ENCODE results near the gene SLC33A1.
"Not testable (repeated sequence)": the region's sequence is repeated elsewhere in the genome, so short reads cannot be mapped to it uniquely, and the experiment has no call there.

SLC33A1 gene

DNA sequence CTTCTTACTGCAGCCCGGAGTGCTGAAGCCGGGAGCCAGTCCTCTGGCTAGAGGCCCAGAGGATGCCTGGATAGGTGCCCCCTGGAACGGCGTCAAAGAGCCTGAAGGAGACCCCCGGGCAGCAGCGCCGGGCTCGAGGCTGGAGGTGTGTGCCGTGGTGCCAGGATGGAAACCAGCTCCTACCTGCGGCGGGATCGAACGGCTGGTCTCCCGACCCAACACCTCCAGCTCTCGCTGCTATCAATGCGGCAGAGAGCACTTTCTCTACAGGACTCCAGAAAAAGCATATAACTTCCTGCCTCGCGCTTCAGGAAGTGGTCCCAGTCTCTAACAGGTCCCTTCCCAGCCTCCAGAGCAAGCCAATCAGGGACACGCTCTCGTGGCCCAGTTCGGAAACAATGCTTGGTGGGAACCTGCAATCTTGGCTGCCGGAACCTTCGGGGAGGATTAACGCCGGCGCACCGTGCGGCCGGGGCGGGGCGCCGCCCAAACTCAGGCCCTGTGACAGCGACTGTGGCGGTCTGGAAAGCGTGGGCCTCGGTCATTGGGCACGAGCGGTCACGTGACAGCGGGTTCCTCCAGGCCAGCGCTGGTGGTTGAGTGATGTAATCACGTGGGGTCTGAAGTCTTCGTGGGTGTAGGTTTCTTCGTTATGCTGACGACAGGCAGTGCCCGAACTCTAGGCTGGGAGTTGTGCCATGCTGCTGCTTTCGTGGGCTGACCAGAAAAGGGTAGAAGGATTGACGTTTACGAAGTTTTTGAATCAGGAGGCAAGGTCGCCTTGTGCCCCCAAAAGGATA, at the start of gene SLC33A1:
TSS of gene SLC33A1 (minus strand) at position 287 of the 800 bp plus-strand sequence. CDS start 430 bp downstream, outside the sequence.
- peak; percentile 98 for DNase-seq (ENCODE audit: low read depth)

DNA sequence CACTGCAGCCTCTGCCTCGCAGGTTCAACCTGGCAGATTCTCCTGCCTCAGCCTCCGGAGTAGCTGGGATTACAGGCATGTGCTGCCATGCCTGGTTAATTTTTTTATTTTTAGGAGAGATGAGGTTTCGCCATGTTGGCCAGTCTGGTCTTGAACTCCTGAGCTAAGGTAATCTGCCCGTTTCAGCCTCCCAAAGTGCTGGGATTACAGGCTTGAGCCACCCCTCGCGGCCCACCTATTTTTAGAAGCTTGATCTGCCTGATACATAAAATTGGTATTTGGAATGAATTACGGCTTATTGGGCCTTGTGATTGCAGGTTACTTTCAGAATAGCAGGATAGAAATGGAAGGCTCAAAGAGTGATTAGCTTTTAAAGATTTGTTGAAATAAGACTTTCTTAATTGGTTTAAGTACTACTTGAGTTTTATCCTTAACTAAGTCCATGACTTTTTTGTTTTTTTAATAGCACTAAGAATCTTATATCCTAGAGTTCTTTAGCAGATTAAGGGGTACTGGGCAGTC, 41.2 kb upstream of the SLC33A1 start:
- DNase-seq (ENCODE audit: low read depth) = no peak

DNA sequence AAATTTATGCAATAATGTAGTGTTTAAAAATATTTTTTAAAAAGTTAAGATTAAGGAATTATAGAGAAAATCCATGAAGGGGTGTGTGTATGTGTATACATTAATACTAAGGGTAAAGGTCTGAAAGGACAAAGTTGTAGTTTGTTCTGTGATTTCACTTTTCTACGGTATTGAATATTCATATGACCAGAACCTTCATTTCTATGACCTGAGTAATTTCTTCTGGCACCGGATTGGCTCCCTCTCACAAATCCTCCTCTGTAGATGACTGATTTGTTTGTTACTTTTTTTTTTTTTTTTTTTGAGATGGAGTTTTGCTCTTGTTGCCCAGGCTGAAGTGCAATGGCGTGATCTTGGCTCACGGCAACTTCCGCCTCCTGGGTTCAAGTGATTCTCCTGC, 37.1 kb upstream of the SLC33A1 start:
- no peak for DNase-seq (ENCODE audit: low read depth)

DNA sequence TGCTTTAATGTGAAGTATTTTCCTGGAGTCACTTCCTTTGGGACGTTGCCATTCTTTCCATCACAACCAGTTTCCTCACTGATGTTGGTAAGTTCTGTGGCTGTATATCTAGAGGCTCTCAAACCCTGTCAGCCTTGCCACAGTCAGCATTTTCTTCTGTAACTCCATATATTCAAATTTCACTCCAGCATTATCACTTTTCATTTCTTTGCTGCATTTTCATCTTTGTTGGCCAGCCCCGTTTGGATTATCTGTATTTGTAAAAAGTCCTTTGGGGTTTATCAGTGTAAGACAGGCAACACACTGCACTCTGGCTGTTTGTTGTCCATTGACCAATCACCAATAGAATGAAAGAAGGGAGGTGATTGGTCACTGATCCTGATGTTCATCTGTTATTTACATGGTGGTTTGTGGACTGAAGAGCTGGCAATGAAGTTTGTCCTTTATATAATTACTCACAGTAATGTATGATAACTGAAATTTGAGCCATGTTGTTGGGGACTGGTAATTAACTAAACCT, 36.5 kb upstream of the SLC33A1 start:
- DNase-seq (ENCODE audit: low read depth) = no peak

DNA sequence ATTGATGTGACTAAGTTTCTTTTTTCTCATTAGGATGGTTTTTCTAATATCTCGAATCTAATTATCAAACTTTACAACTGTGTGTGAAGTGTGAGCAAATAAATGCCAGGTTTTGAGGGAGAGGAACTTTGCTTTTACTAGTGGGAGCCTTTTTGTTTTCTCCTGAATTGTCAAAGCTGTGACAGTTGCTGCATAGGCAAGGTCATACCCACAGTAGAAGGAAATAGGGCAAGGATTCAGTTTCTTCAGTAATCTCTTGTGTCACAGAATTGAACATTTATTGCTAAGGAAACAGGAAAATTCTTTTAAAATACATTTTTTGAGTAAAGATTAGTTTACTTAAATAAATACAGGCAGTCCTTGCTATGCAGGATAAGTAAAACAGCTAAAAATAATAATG, 35.7 kb upstream of the SLC33A1 start:
- no peak for DNase-seq (ENCODE audit: low read depth)

DNA sequence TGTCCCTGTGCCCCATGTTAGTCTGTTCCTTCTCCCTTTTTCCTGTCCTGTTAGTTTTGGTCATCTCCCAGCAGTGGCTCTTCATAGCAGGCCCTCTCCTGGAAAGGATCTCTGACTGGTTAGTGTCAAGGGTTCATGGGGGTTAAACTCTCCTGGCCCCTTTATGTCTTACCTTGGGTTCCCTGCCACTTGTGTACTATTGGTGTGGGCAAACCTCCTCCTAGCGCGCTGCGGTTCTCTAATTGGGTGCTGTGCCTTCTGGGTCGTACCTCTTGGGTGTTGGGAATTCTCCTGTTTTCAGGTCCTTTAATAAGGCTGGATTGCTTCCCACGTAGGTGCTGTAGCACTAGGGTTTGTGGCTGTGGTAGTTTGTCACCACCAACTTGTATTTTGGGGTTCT, 35.0 kb upstream of the SLC33A1 start:
- no peak for DNase-seq (ENCODE audit: low read depth)

DNA sequence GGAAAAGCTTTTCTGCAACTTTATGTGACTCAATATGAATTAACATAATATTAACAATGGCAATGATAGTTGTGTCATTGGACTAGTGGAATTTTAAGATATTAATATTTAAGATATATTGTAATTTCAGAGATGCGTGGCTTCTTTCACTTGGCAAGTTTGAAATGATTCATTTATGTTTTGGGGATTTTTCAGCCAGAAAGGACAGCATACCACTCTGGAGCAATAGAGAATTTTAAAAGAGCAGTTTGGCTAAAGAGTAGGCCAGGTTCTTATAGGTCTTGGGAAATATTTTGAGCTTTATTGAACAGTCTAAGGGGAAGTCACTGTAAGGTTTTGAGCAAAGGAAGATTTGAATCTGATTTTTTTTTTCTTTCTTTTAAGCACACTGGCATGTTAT, 32.7 kb upstream of the SLC33A1 start:
- no peak for DNase-seq (ENCODE audit: low read depth)

DNA sequence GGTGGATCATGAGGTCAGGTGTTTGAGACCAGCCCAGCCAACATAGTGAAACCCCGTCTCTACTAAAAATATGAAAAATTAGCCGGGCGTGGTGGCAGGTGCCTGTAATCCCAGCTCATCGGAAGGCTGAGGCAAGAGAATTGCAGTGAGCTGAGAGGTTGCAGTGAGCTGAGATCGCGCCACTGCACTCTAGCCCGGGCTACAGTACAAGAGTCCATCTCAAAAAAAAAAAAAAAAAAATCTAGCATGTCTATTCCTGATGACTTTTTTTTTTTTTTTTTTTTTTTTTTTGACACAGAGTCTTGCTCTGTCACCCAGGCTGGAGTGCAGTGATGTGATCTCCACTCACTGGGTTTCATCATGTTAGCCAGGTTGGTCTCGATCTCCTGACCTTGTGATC, 32.1 kb upstream of the SLC33A1 start:
- not testable (repeated sequence) for DNase-seq (ENCODE audit: low read depth)

DNA sequence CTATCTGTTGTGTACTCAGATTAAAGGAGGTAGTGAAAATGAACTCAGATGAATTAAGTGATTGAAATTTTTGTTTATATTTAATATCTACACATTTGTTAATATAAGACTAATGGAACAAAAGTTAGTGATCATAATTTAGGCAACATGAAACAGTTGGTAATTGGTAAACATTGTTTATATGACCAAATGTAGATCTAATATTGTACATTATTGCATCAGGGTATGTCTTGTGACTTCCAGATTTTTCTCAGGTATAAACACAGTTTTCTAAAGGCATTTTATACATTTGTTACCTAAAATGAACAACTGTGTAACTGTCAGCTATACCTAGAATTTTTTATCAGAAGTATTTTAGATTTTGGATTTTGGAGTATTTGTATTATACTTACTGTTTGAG, 31.1 kb upstream of the SLC33A1 start:
- no peak for DNase-seq (ENCODE audit: low read depth)

DNA sequence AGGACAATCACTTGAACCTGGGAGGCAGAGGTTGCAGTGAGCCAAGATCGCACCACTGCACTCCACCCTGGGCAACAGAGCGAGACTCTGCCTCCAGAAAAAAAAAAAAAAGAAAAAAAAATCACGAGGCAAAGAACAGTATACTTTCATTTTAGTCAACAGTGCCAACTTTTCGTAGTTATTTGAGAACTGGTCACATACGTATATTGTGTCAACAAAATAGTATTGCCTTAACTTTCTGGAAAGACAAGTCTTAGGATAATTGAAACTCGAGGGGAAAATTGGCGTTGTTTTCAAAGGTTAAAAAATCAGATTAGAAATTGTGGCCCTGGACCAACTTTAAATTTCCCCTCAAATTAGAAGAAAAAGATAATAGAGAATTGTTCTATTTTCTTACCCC, 30.1 kb upstream of the SLC33A1 start:
- DNase-seq (ENCODE audit: low read depth) = no peak

DNA sequence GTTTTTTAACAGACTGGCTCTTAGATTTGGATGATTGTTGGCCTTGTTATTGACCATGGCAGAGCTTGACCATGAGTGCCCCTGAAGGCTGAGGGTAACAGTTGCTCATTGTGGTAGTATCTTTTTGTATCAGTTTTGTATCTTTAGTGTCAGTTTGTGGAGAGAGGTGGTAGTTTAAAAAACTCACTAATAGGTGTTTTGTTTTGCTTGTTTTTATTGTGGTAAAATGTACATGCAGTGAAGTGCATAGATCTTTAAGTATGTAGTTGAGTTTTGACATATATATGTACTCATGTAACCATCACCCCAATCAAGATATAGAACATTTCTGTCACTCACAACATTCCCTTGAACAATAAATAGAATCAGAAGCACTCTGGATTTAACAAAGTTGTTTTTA, 26.1 kb upstream of the SLC33A1 start:
- DNase-seq (ENCODE audit: low read depth) = no peak

DNA sequence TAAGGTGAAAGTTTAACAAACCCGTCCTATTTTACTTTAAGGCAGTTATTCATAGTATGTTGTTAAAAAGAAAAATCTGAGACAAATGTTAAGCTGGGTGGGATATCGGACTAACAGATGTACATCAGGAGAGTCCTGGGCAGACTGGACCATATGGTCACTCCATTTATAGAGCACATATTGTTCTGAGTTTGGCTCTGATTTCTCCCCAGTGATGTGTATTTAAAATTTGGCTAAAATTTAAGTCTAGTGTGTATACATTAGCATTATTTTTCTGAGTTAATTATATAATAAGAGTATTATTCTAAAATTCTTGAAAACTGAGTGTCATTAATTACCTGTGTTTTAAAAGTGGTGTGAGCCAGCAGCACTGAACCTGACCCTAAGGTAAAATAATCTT, 22.3 kb upstream of the SLC33A1 start:
- DNase-seq (ENCODE audit: low read depth) = no peak

DNA sequence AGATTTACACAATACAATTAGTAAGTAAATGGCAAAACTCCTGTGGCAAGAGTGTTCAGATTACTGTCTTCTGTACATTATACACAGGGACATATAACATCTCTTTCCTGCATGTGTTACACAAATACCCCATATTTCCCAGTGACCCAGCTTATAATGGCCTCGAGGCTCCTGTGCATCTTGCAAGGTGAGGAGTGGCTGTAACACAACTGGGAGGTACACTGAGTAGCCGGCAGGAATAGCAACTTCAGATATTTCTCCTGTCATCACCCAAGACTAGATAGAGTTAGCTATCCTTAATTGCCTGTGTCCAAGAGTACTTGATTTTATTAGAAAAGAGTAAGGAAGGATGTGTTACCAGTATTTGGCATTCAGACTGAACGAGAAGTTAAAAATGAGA, 21.8 kb upstream of the SLC33A1 start:
- DNase-seq (ENCODE audit: low read depth) = no peak

DNA sequence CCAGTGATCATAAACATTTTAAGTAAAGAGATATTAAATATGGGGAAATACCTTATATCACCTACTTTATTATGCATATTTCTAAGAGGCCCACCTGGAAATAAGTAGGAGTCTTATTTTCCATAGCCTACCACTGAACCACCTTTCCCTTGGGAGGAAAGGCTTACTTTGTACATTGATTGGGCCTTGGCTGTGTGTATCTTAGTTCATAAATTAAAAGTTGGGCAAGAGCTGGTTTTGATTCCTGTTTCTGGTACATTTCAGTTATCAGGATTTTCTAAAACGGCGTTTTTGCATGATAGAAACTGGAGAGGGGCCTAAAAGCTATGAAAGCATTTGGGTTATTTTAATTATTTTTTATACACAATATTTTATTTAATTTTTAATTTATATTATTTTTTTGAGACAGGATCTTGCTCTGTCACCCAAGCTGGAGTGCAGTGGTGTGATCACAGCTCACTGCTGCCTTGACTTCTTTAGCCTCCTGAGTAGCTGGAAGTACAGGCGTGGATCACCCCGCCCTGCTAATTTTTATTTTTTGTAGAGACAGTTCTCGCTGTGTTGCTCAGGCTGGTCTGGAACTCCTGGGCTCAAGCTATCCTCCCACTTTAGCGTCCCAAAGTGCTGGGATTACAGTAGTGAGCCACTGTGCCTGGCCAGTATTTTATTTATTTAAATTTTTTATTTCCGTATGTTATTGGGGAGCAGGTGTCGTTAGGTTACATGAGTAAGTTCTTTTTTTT, 18.8 kb upstream of the SLC33A1 start:
- DNase-seq (ENCODE audit: low read depth) = no peak

DNA sequence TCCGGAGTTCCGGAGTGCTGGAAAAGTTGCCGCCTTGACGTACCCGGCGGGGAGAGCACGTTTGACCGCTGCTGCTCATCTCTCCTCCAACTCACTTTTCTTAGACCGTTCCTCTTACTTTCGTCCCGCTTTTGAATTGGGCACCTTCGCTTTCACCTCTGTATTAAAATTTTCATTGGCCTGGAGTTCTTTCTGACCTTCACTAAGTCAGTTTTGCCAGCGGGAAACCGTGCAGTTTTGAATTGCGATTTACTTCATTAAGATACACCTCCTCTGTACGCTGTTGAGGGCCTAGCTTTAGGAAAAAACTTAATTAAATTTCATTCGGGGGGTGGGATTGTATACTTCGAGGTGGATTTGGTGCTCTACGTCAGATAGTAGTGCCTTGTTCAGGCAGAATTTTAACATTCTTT, 17.5 kb upstream of the SLC33A1 start:
- no peak for DNase-seq (ENCODE audit: low read depth)

DNA sequence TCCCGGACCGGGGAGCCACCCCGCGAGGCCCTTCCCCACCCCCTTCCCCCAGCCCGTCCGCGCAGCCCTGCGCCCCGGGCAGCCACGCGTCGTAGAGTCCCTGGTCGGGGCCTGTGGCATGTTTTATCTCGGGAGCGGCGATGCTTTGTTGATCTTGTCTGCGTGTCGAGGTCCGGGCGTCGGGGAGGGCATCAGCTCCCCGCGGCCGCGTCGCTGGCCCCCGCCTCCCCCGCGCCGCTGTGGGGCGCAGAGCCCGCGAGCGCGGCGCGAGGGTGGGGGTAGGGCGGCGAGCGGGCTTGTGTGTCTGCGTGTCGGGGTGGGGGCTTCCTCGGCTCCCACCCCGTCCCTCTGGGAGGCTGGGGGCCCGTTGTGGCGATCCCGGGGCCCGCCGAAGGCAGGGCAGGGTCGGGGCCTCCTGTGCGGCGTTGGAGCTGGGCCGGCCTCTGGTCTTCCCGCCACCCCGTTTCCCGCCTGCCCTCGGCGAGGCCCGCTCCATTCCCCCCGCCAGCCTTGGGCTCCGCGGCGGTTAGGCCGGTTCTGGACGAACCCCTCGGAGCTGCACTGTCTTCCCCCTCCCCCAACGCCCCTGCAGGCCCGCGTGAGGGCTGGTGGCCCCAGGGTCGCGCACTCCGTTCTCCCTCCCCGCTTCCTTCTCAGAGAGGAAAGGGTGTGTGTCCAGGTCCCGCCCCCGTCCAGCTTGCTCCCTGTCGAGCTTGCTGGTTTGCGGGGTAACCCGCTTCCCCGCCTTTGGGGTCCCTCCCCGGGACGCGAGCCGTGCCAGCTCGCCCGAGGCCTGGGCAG, 16.9 kb upstream of the SLC33A1 start:
- peak; percentile 34 for DNase-seq (ENCODE audit: low read depth)

DNA sequence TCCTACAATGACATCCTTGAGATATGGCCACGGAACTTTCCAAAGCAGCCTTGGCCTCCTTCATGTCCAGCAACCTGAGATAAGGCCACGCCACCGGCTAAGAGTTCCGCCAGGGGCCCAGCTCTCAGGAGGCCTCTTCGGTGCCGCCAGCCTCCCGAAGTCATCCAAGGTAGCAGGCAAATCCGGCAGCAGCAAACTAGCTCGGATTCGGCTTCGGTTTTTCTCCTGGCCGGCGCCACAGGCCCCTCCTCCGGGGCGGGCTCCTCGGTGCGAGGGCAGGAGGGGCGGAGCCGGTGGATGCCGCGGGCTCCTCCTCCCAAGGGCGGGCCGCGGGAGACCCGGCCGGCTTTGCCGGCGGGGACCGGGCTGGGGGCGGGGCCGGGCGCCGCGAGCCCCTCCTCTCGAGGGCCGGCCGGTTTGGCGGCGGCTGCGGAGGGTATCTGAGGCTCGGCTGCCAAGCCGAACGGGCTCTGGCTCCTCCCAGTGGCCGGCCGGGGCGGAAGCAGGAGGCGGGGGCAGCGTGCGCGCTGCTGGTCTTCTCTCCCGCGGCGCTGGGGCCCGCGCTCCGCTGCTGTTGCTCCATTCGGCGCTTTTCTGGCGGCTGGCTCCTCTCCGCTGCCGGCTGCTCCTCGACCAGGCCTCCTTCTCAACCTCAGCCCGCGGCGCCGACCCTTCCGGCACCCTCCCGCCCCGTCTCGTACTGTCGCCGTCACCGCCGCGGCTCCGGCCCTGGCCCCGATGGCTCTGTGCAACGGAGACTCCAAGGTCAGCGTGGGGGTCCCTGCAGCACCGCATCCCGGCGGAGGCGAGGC, 16.1 kb upstream of the SLC33A1 start, which contains the start of gene GMPS:
TSS of gene GMPS (plus strand) at position 518 of the 812 bp plus-strand sequence. CDS start at position 739, 221 bp downstream.
- DNase-seq (ENCODE audit: low read depth) = peak; percentile 94

DNA sequence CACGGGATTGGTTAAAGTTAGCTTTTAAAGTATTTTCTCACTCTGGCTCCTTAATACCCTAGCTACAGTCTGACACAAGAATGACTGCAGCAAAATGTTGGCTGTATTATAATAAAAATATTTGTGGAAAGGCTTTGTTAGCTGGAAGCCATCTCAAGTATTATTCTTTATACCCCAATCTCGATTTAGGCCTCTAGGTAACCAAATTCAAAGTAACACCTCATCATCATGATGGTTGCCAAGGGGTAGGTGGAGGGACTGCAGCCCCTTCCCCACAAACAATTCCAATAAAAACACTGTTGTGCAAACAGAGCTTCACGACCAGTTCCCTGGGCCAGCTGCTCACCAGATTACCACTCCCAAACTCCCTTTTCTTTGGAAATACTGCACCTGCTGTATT, 15.5 kb upstream of the SLC33A1 start:
- no peak for DNase-seq (ENCODE audit: low read depth)

DNA sequence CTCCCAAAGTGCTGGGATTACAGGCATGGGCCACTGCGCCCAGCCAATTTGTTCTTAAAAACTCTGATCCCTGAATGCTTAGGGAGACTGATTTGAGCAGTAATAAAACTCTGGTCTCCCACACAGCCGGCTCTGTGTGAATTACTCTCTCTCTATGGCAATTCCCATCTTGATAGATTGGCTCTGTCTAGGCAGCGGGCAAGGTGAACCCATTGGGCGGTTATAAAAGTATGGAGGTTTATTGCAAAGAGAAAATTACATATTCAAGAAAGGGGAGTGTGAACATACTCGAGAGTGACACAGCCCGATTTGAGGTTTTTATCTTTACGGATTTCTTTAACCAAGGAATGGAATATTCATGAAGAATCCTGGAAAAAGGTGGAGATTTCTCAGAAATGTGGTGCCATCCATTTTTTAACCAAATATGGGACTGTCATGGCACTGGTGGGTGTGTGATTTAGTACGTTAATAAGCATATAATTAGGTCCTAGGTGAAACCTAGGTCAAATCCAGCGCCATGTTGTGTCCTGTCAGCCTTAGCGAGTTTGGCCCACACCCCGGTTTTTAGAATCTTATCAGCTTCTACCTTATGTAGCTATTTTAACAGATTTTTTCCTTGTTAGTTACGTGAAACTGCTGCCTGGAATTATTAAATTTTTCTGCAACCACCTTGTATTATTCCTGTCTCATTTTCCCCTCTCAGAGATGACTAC, 9.0 kb upstream of the SLC33A1 start:
- no peak for DNase-seq (ENCODE audit: low read depth)

DNA sequence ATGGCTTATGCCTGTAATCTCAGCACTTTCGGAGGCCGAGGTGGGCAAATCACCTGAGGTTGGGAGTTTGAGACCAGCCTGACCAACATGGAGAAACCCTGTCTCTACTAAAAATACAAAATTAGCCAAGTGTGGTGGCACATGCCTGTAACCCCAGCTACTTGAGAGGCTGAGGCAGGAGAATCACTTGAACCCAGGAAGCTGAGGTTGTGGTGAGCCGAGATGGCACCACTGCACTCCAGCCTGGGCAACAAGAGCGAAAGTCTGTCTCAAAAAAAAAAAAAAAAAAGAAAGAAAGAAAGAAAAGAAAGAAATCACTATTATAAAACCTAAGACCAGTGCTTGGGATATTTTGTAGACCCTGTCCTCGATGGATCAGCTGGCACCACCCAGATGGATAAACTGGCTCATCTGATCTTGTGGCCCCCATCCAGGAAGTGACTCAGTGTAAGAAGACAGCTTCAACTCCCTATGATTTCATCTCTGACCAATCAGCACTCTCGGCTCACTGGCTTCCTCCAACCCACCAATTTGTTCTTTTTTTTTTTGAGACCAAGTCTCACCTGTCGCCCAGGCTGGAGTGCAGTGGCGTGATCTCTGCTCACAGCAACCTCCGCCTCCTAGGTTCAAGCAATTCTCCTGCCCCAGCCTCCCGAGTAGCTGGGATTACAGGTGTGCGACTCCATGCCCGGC, 8.2 kb upstream of the SLC33A1 start:
- DNase-seq (ENCODE audit: low read depth) = peak; percentile 33

All from stimulated activated CD8-positive, alpha-beta memory T cell treated with anti-CD3 and anti-CD28 coated beads, Interleukin-4, amount 100 ng/mL, for 24 hours (primary cell).